A673 (cell line): ENCODE results near the gene DGKQ. TPM values are rescaled to one million over a fixed set of nuclear protein-coding genes. Genes with fewer than 3 reads are reported as not detected.
"Not testable (repeated sequence)": the region's sequence is repeated elsewhere in the genome, so short reads cannot be mapped to it uniquely, and the experiment has no call there.

Source experiments
- BruUV-seq: library from RNA; stranded (reverse); fragments of 400-500 nt; replicated peaks from 2 replicates; lab custom pipeline; 2021; lab: Mats Ljungman, UMichigan
- CTCF ChIA-PET: fragments of 300-600 bp; sonication (Branson Sonifier 250); formaldehyde crosslinking; loops from one replicate; lab custom pipeline; 2022; ENCODE audit warnings: antibody characterized with exemption; lab: Charles Lee
- POLR2A ChIA-PET: fragments of 300-600 bp; sonication (Branson Sonifier 250); formaldehyde crosslinking; loops from one replicate; lab custom pipeline; 2022; ENCODE audit warnings: antibody characterized with exemption; ENCODE audit not compliant: low non-redundant PET; lab: Charles Lee
- DNase-seq: peaks from one replicate; pipeline ENCODE4 v3.0.0-alpha.2; 2015; ENCODE audit warnings: low spot score
- H3K27ac ChIP-seq: fragments of 200-600 bp; sonication (generic); 2 replicates; pipeline ENCODE4 v1.5.1; 2016; ENCODE audit warnings: mixed run types, low read depth, mild to moderate bottlenecking, mixed read lengths, antibody characterized with exemption, low read length; ENCODE audit not compliant: poor library complexity, severe bottlenecking
- H3K27me3 ChIP-seq: fragments of 200-600 bp; sonication (generic); replicated peaks from 2 replicates; pipeline ENCODE4 v1.6.1; 2017; ENCODE audit warnings: mixed run types, low read depth, mild to moderate bottlenecking, mixed read lengths, antibody characterized with exemption, low read length; ENCODE audit not compliant: insufficient read depth, poor library complexity
- H3K36me3 ChIP-seq: fragments of 200-600 bp; sonication (generic); 2 replicates; pipeline ENCODE4 v1.6.1; 2016; ENCODE audit warnings: mixed run types, mild to moderate bottlenecking, mixed read lengths, antibody characterized with exemption, low read length; ENCODE audit not compliant: insufficient read depth, poor library complexity, severe bottlenecking
- H3K4me1 ChIP-seq: fragments of 200-600 bp; sonication (generic); 2 replicates; pipeline ENCODE4 v1.6.1; 2017; ENCODE audit warnings: mixed run types, mild to moderate bottlenecking, mixed read lengths, antibody characterized with exemption, low read length; ENCODE audit not compliant: insufficient read depth, poor library complexity, severe bottlenecking
- H3K4me3 ChIP-seq: fragments of 200-600 bp; sonication (generic); 2 replicates; pipeline ENCODE4 v1.5.1; 2016; ENCODE audit warnings: low read depth, mixed run types, mild to moderate bottlenecking, mixed read lengths, low read length; ENCODE audit not compliant: poor library complexity, severe bottlenecking
- H3K9me3 ChIP-seq: fragments of 200-600 bp; sonication (generic); 2 replicates; pipeline ENCODE4 v1.6.1; 2016; ENCODE audit warnings: mixed run types, low read depth, mild to moderate bottlenecking, mixed read lengths, antibody characterized with exemption, low read length; ENCODE audit not compliant: poor library complexity, severe bottlenecking
- CTCF ChIP-seq: fragments of 300-800, 200-600 bp; sonication (generic); conservative IDR thresholded peaks from 2 replicates; pipeline ENCODE4 v1.5.1; 2017; ENCODE audit warnings: low read depth, mild to moderate bottlenecking, antibody characterized with exemption, low read length, moderate library complexity, mixed read lengths
- EZH2 ChIP-seq: fragments of 200-600 bp; sonication (generic); IDR thresholded peaks from 2 replicates; pipeline ENCODE4 v1.6.1; 2017; ENCODE audit warnings: borderline replicate concordance, low read depth, mild to moderate bottlenecking, mixed read lengths, antibody characterized with exemption, low read length; ENCODE audit not compliant: poor library complexity, severe bottlenecking
- intact Hi-C: fragments of 100-400 bp; cut with micrococcal nuclease; formaldehyde crosslinking; loops from one replicate; pipeline ENCODE4 v1.10.0; 2022; ENCODE audit not compliant: unreplicated experiment
- total RNA-seq: library from RNA; stranded (reverse); gene quantifications from 2 replicates; pipeline ENCODE4 v1.2.3, GENCODE V29; 2021

Gene DGKQ
- total RNA-seq, 1 experiment from 2014 or later: 8.8 TPM

- Histone ChIP-seq H3K36me3 (no peaks in the 10 kb centered on the region), H3K27ac (no peak overlapping the region), H3K4me1 (peaks cover 6% of the 10 kb centered on the region), H3K9me3 (no peaks in the 10 kb centered on the region), H3K27me3 (no peaks in the 10 kb centered on the region), H3K4me3 (no peak overlapping the region)
- BruUV-seq: no TSS peak
- ChIA-PET POLR2A (interaction anchor here (0.6 kb wide), 1 partner anchor 13 kb away, joined by 9 read pairs; no protein-coding TSS in a partner anchor), CTCF (no interaction called here)
- no peak for TF ChIP-seq CTCF
- TF ChIP-seq EZH2: no peak
- intact Hi-C loops: loop anchor here (5.0 kb wide), 1 partner anchor 92 kb away; no protein-coding TSS in a partner anchor
- DNase-seq: no peak
Observed at GRCh38 chr4:924107-925096, 49.0 kb downstream of the DGKQ start.

- H3K27me3 ChIP-seq: no peaks in the 10 kb centered on the region
- no peak overlapping the region for H3K27ac ChIP-seq
- no peak for DNase-seq
- no TSS peak for BruUV-seq
- CTCF ChIA-PET: no interaction called here
- H3K36me3 ChIP-seq: no peaks in the 10 kb centered on the region
- H3K4me1 ChIP-seq: peaks cover 6% of the 10 kb centered on the region
- POLR2A ChIA-PET: no interaction called here
- intact Hi-C loops: no loop called here
- no peaks in the 10 kb centered on the region for H3K9me3 ChIP-seq
- no peak overlapping the region for H3K4me3 ChIP-seq
- TF ChIP-seq EZH2: no peak
- TF ChIP-seq CTCF: no peak
Observed at GRCh38 chr4:921830-922331, 51.5 kb downstream of the DGKQ start.

- POLR2A ChIA-PET, intact Hi-C loops, H3K36me3 ChIP-seq, CTCF ChIA-PET, H3K4me3 ChIP-seq, H3K27me3 ChIP-seq, DNase-seq, BruUV-seq, H3K4me1 ChIP-seq, H3K27ac ChIP-seq, H3K9me3 ChIP-seq: not testable (repeated sequence)
Observed at GRCh38 chr4:919004-919680, 54.2 kb downstream of the DGKQ start.

- POLR2A ChIA-PET: not testable (repeated sequence)
Observed at GRCh38 chr4:918591-918990, 54.8 kb downstream of the DGKQ start.

More at GRCh38 chr4:918591-918990, 54.8 kb downstream of the DGKQ start:
- H3K27me3 ChIP-seq, intact Hi-C loops, H3K9me3 ChIP-seq, CTCF ChIA-PET, H3K4me3 ChIP-seq, H3K4me1 ChIP-seq, BruUV-seq, H3K27ac ChIP-seq, DNase-seq, H3K36me3 ChIP-seq: not testable (repeated sequence)
